Jurkat, Clone E6-1 (cell line): ENCODE data around the gene ZNF135.

Source experiments
- DNase-seq: peaks from one replicate; pipeline ENCODE4 v3.0.0-alpha.2; 2011; ENCODE audit warnings: low read depth, low spot score
- H3K4me3 ChIP-seq: 2 replicates; pipeline ENCODE4 v1.5.1; 2011; ENCODE audit warnings: mild to moderate bottlenecking, low read length, control low read depth, moderate library complexity

The ZNF135 gene

GRCh38 chr19:58086825-58087710 is 28.0 kb downstream of the ZNF135 start:
- no peak overlapping the region for H3K4me3 ChIP-seq
- DNase-seq = no peak

- no peak overlapping the region for H3K4me3 ChIP-seq
- DNase-seq = no peak
These were observed 29.5 kb downstream of the ZNF135 start for GRCh38 chr19:58088521-58089052.

GRCh38 chr19:58089846-58090245 is 30.8 kb downstream of the ZNF135 start:
- no peak overlapping the region for H3K4me3 ChIP-seq
- DNase-seq = no peak

GRCh38 chr19:58091251-58091995 is 32.3 kb downstream of the ZNF135 start:
- H3K4me3 ChIP-seq = no peak overlapping the region
- no peak for DNase-seq

- DNase-seq = no peak
These were observed 34.0 kb downstream of the ZNF135 start for GRCh38 chr19:58093071-58093470.

GRCh38 chr19:58095328-58095727 is 36.2 kb downstream of the ZNF135 start:
- H3K4me3 ChIP-seq = no peak overlapping the region
- no peak for DNase-seq

More at GRCh38 chr19:58093071-58093470, 34.0 kb downstream of the ZNF135 start:
- no peak overlapping the region for H3K4me3 ChIP-seq

- no peak for DNase-seq
- H3K4me3 ChIP-seq = no peak overlapping the region
These were observed 37.8 kb downstream of the ZNF135 start for GRCh38 chr19:58096884-58097283.

GRCh38 chr19:58097349-58097748 is 38.3 kb downstream of the ZNF135 start:
- H3K4me3 ChIP-seq = peak overlapping the region; percentile 77
- no peak for DNase-seq

GRCh38 chr19:58097781-58098681 is 38.9 kb downstream of the ZNF135 start, which contains the start of gene ZSCAN18:
ZSCAN18 (minus strand) TSS chr19:58098231; CDS start chr19:58090267, 7,964 bp downstream.
- peak; percentile 91 for DNase-seq
- peak within 1 kb of the TSS; percentile 77 for H3K4me3 ChIP-seq

GRCh38 chr19:58098682-58098998 is 39.6 kb downstream of the ZNF135 start:
- no peak for DNase-seq
- peak overlapping the region; percentile 77 for H3K4me3 ChIP-seq

GRCh38 chr19:58107778-58108545 is 48.9 kb downstream of the ZNF135 start:
- no peak for DNase-seq
- H3K4me3 ChIP-seq = no peak overlapping the region

GRCh38 chr19:58108546-58108817 is 49.4 kb downstream of the ZNF135 start:
- DNase-seq = no peak
- no peak overlapping the region for H3K4me3 ChIP-seq

- H3K4me3 ChIP-seq = no peak overlapping the region
- no peak for DNase-seq
These were observed 58.9 kb downstream of the ZNF135 start for GRCh38 chr19:58117841-58118575.

- no peak overlapping the region for H3K4me3 ChIP-seq
- no peak for DNase-seq
These were observed 60.1 kb downstream of the ZNF135 start for GRCh38 chr19:58118979-58119733.
